ENCODE measurements around the gene THOP1.
"Not testable (repeated sequence)": the region's sequence is repeated elsewhere in the genome, so short reads cannot be mapped to it uniquely, and the experiment has no call there.

THOP1 gene

GRCh38 chr19:2782936-2783780, 2.1 kb upstream of the THOP1 start, which contains the start of gene SGTA:
SGTA (minus strand) TSS chr19:2783273; CDS start chr19:2769068, 14,205 bp downstream.
- peak; percentile 99 for DNase-seq (ENCODE audit: low read depth)

DNA sequence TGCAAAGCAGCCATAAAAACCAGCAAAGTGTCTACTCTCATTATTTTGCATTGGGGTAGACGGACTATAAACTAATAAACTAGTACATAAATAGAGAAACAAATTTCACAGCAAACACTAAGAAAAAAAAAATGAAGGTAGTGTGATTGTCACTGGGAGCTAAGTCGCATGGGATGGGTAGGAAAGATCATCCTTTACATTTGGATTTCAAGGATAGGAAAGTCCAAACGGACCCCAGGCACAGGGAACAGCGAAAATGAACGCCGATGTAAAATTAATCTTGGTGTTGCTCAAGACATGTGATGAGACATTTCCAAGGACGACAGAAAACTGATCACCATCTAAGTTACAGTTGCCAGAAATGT, 1.5 kb upstream of the THOP1 start:
- no peak for DNase-seq (ENCODE audit: low read depth)

- DNase-seq (ENCODE audit: low read depth), result no peak
Observed at GRCh38 chr19:2787115-2787514, 1.8 kb downstream of the THOP1 start.

DNA sequence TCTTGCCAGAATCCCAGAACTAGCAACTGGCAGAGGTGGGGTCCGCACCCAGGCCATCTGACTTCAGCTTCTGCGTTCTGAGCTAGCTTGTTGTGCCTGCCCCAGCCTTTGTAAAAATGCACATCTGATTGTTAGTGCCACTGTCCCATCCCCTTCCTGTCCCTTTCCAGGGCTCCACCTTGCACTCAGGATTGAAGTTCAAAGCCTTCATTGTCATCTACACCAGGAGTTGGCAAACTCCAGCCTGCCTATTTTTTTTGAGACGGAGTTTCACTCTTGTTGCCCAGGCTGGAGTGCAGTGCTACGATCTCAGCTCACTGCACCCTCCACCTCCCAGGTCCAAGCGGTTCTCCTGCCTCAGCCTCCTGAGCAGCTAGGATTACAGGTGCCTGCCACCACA, 2.9 kb downstream of the THOP1 start:
- DNase-seq (ENCODE audit: low read depth), result no peak

- DNase-seq (ENCODE audit: low read depth), result no peak
Observed at GRCh38 chr19:2790194-2790556, 4.9 kb downstream of the THOP1 start.

DNA sequence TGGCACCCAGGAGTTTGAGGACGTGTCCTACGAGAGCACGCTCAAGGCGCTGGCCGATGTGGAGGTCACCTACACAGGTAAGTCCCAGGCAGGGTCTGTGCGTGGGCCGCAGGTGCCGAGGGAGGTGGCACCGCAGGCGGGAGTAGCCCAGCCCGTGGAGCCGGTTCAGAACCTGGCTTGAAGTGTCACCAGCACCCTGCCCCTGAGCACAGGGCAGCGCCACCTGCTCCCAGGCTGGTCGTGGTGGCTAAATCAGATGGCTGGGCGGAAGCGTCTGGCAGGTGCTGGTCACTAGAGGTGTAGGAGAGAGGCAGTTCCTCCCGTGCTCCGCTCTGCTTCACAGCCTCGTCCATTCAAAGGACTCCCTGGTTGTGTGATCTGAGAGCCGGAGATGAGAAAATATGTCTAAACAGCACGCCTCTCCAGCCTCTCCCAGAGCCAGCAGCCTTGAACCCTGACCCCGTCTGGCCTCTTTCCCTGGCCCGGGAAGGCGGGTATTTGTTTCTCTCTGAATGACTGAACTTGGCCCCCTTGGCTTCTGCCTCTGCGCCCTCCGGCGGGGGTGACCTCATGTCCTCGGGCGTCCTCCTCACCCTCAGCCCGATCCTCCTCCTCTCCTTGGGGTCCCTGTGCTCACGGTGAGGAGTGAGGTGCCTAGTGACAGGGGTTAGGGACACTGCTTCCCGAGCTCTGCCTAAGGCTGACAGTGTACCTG, 5.4 kb downstream of the THOP1 start:
- DNase-seq (ENCODE audit: low read depth), result no peak

DNA sequence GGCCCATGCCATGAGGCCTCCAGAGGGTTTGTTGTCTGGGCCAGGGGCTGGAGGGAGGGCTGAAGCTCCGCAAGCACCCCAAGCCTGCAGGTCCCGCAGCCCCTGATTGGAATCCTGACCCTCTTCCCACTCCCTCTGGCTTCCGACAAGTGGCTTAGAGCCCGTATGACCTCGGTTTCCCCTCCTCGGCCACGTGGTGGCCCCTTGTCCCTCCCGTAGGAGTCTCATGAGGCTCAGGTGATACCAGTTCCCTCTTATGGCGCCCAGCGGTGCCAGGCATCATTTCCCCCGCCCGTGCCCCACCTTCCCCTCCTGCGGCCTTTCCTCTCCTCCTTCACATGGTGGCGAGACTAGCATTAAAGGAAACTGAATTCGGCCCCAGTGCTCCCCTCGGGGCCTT, 6.1 kb downstream of the THOP1 start:
- DNase-seq (ENCODE audit: low read depth), result no peak

GRCh38 chr19:2791876-2792275, 6.6 kb downstream of the THOP1 start:
- no peak for DNase-seq (ENCODE audit: low read depth)

DNA sequence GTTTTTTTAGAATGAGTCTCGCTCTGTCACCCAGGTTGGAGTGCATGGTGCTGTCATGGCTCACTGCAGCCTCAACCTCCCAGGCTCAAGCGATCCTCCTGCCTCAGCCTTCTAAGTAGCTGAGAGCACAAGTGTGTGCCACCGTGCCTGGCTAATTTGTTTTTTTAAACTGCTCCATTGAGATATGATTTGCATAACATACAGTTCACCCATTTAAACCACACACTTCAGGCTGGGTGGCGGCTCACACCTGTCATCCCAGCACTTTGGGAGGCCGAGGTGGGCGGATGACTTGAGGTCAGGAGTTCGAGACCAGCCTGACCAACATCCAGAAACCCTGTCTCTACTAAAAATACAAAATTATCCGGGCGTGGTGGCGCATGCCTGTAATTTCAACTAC, 7.4 kb downstream of the THOP1 start:
- DNase-seq (ENCODE audit: low read depth), result not testable (repeated sequence)

DNA sequence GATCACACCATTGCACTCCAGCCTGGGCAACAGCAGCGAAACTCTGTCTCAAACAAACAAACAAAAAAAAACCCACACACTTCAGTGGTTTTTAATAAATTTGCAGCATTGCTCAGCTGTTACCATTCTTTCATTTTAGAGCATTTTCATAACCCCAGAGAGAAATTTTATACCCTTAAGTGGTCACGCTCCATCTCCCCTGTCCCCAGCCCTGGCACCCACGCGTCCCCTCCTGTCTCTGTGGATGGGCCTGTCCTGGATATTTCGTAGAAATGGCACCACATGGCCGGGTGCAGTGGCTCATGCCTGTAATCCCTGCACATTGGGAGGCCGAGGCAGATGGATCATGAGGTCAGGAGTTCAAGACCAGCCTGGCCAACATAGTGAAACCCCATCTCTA, 7.8 kb downstream of the THOP1 start:
- DNase-seq (ENCODE audit: low read depth), result no peak

DNA sequence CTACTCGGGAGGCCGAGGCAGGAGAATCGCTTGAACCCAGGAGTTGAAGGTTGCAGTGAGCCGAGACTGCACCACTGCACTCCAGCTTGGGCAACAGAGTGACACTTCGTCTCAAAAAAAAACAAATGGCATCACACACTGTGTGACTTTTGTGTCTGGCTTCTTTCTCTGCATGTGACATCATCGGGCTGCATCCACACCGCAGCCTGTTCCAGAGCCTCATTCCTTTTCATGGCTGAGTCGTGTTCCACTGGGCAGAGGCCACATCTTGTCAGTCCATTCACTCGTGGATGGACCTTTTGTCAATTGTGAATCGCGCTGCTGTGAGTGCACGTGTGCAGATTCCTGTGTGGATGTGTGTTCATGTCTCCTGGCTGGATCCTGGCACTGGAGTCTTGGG, 8.3 kb downstream of the THOP1 start:
- no peak for DNase-seq (ENCODE audit: low read depth)

DNA sequence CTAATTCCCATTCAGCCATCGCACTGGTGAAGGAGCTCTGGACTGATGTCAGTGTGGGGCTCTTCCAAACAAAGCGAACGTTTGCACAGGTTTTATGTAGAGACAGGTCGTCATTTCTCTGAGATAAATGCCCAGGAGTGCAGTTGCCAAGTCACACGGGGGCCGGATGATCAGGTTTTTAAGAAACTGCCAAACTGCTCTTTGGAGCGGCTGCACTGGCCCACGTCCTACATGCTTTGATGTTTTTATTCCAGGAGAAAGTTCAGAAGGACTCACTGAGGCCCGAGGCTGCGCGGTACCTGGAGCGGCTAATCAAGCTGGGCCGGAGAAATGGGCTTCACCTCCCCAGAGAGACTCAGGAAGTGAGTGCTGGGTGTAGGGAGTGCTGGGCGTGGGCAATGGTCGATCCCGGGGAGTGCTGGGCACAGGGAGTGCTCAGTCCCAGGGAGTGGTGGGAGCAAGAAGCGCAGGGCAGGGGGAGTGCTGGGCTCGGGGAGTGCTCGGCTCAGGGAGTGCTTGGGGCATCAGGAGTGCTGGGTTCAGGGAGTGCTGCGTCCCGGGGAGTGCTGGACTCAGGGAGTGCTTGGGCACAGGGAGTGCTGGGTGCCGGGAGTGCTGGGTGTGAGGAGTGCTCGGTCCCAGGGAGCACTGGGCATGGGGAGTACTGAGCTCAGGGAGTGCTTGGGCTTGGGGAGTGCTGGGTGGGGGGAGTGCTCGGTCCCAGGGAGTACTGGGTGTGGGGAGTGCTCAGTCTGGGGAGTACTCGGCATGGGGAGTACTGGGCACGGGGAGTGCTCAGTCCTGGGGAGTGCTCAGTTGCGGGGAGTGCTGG, 10.7 kb downstream of the THOP1 start:
- no peak for DNase-seq (ENCODE audit: low read depth)

GRCh38 chr19:2796659-2797266, 11.5 kb downstream of the THOP1 start:
- no peak for DNase-seq (ENCODE audit: low read depth)

- DNase-seq (ENCODE audit: low read depth), result no peak
Observed at GRCh38 chr19:2797280-2797679, 12.0 kb downstream of the THOP1 start.

GRCh38 chr19:2798158-2798685, 12.9 kb downstream of the THOP1 start:
- DNase-seq (ENCODE audit: low read depth), result no peak

DNA sequence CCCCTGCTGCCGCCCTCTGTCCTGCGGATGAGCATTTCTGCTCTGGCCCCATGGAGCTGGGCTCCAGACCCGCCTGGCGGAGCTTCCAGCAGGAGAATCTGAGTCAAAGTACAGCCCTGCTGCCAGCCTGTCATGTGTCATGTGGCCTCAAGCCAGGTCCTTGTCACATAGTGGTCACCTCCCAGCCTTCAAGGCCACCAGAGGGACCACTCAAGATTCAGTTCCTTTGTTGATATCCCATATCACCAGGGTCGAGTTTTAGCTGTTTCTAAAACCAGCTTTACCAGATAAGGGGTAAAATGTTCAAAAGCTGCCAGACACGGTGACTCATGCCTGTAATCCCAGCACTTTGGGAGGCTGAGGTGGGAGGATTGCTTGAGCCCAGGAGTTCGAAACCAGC, 13.4 kb downstream of the THOP1 start:
- DNase-seq (ENCODE audit: low read depth), result no peak

GRCh38 chr19:2799273-2800020, 14.1 kb downstream of the THOP1 start:
- no peak for DNase-seq (ENCODE audit: low read depth)

DNA sequence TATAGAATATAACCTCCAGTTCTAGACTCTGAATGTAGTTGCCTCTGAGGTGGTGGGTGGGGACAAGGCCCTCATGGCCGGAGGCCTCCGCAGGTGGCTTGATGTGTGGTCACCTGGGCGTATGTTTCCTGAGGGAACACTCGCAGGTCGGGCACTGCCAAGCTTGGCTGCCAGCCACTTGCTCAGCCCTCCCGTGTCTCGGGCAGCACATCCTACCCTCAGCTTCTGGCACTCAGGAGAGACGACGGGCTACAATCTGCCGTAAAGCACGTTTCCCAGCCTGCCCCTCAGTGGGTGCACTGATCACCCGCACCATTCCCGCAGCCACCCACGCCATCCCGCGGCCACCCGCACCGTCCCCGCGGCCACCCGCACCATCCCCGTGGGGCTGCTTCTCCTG, 15.2 kb downstream of the THOP1 start:
- no peak for DNase-seq (ENCODE audit: low read depth)

GRCh38 chr19:2802826-2803225, 17.5 kb downstream of the THOP1 start:
- DNase-seq (ENCODE audit: low read depth), result no peak

DNA sequence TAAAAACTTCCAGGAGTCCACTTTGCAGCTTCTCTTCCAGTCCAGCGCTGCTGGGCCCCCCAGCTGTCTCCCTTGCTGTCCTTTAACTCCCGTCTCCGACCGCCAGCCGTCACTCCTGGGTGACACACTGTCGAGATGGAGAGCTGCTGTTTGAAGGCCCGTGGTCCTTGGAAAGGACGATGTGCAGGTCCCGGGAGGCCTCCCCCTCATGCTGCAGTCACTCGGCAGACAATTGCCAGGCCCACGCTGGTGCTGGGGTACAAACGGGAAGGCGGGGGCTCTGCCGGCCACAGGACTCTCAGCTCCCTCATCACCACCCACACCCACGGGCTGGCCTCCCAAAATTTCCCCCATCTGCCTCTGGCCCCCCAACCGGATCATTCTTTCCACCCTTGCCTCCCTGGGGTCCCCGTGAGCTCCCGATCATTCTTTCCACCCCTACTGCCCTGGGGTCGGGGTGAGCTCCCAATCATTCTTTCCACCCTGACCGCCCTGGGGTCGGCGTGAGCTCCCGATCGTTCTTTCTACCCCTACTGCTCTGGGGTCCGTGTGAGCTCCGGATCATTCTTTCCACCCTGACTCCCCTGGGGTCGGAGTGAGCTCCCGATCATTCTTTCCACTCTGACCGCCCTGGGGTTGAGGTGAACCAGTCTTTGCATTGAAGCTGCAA, 18.3 kb downstream of the THOP1 start:
- no peak for DNase-seq (ENCODE audit: low read depth)
